GM18505 (cell line): ENCODE measurements around the gene SOX6.

Experiments
- ATAC-seq: cut with Tn5 transposase; IDR thresholded peaks from one replicate; pipeline ENCODE4 v1.9.1; 2021; ENCODE audit not compliant: unreplicated experiment
- POLR2A ChIP-seq: IDR thresholded peaks from 4 replicates; pipeline ENCODE4 v1.6.1; 2011; ENCODE audit warnings: borderline replicate concordance; ENCODE audit not compliant: insufficient read depth, insufficient read length; ENCODE audit errors: extremely low read depth

SOX6 gene

GRCh38 chr11:16194566-16194965 is 161.8 kb downstream of the SOX6 start:
- no peak for TF ChIP-seq POLR2A
- ATAC-seq = no peak

GRCh38 chr11:16193897-16194381 is 162.4 kb downstream of the SOX6 start:
- no peak for ATAC-seq

GRCh38 chr11:16191868-16192240 is 164.5 kb downstream of the SOX6 start:
- no peak for TF ChIP-seq POLR2A
- ATAC-seq = peak; percentile 18

More at GRCh38 chr11:16193897-16194381, 162.4 kb downstream of the SOX6 start:
- no peak for TF ChIP-seq POLR2A

- peak; percentile 72 for ATAC-seq
- no peak for TF ChIP-seq POLR2A
Observed at GRCh38 chr11:16191212-16191867, 165.0 kb downstream of the SOX6 start.

GRCh38 chr11:16186680-16187079 is 169.7 kb downstream of the SOX6 start:
- ATAC-seq = no peak
- TF ChIP-seq POLR2A = no peak

GRCh38 chr11:16185042-16185441 is 171.3 kb downstream of the SOX6 start:
- no peak for ATAC-seq
- no peak for TF ChIP-seq POLR2A

GRCh38 chr11:16184588-16184987 is 171.8 kb downstream of the SOX6 start:
- TF ChIP-seq POLR2A = no peak
- ATAC-seq = no peak

- no peak for ATAC-seq
- TF ChIP-seq POLR2A = no peak
Observed at GRCh38 chr11:16182553-16182952, 173.8 kb downstream of the SOX6 start.

GRCh38 chr11:16180868-16181267 is 175.5 kb downstream of the SOX6 start:
- ATAC-seq = no peak
- TF ChIP-seq POLR2A = no peak

GRCh38 chr11:16179676-16180075 is 176.7 kb downstream of the SOX6 start:
- no peak for TF ChIP-seq POLR2A
- ATAC-seq = no peak

GRCh38 chr11:16178273-16178672 is 178.1 kb downstream of the SOX6 start:
- ATAC-seq = no peak
- TF ChIP-seq POLR2A = no peak

GRCh38 chr11:16177688-16178087 is 178.7 kb downstream of the SOX6 start:
- no peak for ATAC-seq
- TF ChIP-seq POLR2A = no peak

- no peak for ATAC-seq
- no peak for TF ChIP-seq POLR2A
Observed at GRCh38 chr11:16173798-16174197, 182.5 kb downstream of the SOX6 start.

- ATAC-seq = no peak
- TF ChIP-seq POLR2A = no peak
Observed at GRCh38 chr11:16171882-16172281, 184.5 kb downstream of the SOX6 start.
